DMS114 treated with DMSO at 0.1 percent for 48 hours (cell line): Measurements from ENCODE around the gene CHN1.

Source experiments
- DNase-seq: peaks from one replicate; lab custom pipeline; 2025; ENCODE audit not compliant: unreplicated experiment; lab: John Stamatoyannopoulos, UW

Gene CHN1

GRCh38 chr2:175011505-175011904, 6.3 kb upstream of the CHN1 start:
- DNase-seq: no peak

GRCh38 chr2:175010848-175011254, 5.7 kb upstream of the CHN1 start:
- no peak for DNase-seq

GRCh38 chr2:175009917-175010621, 4.9 kb upstream of the CHN1 start:
- DNase-seq: no peak

GRCh38 chr2:175008801-175009495, 3.8 kb upstream of the CHN1 start:
- DNase-seq: no peak

- no peak for DNase-seq
These were observed 2.8 kb upstream of the CHN1 start for GRCh38 chr2:175008009-175008408.

GRCh38 chr2:175007510-175007909, 2.3 kb upstream of the CHN1 start:
- DNase-seq: no peak

- no peak for DNase-seq
These were observed 1.1 kb upstream of the CHN1 start for GRCh38 chr2:175006281-175006680.

GRCh38 chr2:175005733-175006264, 618 bp upstream of the CHN1 start:
- DNase-seq: no peak

- DNase-seq: no peak
These were observed 526 bp downstream of the CHN1 start for GRCh38 chr2:175004730-175004979.

- DNase-seq: no peak
These were observed 1.1 kb downstream of the CHN1 start for GRCh38 chr2:175003875-175004729.

GRCh38 chr2:175002547-175003274, 2.5 kb downstream of the CHN1 start:
- no peak for DNase-seq

- DNase-seq: no peak
These were observed 3.6 kb downstream of the CHN1 start for GRCh38 chr2:175001566-175001965.

- no peak for DNase-seq
These were observed 8.1 kb downstream of the CHN1 start for GRCh38 chr2:174997110-174997509.

- no peak for DNase-seq
These were observed 8.6 kb downstream of the CHN1 start for GRCh38 chr2:174996622-174997021.

GRCh38 chr2:174994381-174994780, 10.8 kb downstream of the CHN1 start:
- no peak for DNase-seq

GRCh38 chr2:174992886-174993285, 12.3 kb downstream of the CHN1 start:
- no peak for DNase-seq

GRCh38 chr2:174985614-174986013, 19.6 kb downstream of the CHN1 start:
- no peak for DNase-seq

- no peak for DNase-seq
These were observed 20.6 kb downstream of the CHN1 start for GRCh38 chr2:174984561-174984960.

GRCh38 chr2:174981331-174981730, 23.9 kb downstream of the CHN1 start:
- DNase-seq: no peak

- DNase-seq: no peak
These were observed 25.2 kb downstream of the CHN1 start for GRCh38 chr2:174979996-174980395.

GRCh38 chr2:174977364-174977763, 27.8 kb downstream of the CHN1 start:
- DNase-seq: no peak
